T-helper 9 cell (primary cell): ENCODE data around the gene NCOA5.
A peak's percentile ranks its signal among the peaks of the same experiment; 100 is the strongest.

Source experiments
- DNase-seq: peaks from one replicate; pipeline ENCODE4 v3.0.0-alpha.2; 2020

Gene NCOA5

GRCh38 chr20:46035713-46036112 is 54.0 kb downstream of the NCOA5 start:
- DNase-seq, result no peak

DNA sequence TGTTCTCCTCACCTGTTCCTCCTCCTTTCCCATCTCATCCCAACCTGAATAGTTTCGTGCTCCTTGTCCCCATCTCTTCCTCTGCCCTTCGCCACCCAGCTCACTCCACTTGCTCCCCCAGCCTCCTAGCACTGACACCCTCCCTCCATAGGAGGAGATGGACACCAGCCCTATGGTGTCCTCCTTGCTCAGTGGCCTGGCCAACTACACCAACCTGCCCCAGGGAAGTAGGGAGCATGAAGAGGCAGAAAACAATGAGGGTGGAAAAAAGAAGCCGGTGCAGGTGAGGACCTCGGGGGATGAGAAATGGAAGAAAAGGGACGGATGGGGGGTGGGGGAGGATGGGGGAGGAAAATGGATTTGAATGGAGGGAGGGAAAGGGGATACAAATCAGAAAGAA is 54.5 kb downstream of the NCOA5 start:
- no peak for DNase-seq

GRCh38 chr20:46034039-46034438 is 55.7 kb downstream of the NCOA5 start:
- DNase-seq, result no peak

GRCh38 chr20:46031701-46032254 is 58.0 kb downstream of the NCOA5 start:
- DNase-seq, result no peak

DNA sequence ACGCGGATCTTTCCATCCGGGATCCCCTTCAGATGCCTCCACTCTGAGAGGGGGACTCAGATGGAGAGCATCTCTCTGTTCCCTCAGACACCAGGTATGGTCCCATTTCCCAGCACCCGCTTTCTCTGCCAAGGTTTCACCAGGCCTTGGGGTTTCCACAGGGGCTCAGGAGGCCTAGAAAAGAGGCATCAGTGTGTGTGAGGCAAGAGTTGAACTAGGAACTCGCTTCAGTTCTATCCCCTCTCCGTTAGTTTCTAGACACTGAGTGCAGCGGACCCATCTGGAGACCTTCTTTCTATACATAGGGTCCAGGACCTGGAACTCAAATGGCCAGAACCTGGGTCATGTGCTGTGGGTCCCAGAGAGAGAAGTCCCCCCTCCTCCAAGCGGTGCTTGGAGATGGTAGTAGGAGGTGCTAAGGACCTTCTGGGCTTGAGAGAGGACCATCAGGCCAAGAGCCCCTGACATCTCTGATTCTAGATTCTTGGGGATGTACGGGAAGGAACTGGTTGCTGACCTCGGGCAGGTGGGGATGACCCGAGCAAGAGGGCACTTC is 58.7 kb downstream of the NCOA5 start:
- DNase-seq, result no peak

DNA sequence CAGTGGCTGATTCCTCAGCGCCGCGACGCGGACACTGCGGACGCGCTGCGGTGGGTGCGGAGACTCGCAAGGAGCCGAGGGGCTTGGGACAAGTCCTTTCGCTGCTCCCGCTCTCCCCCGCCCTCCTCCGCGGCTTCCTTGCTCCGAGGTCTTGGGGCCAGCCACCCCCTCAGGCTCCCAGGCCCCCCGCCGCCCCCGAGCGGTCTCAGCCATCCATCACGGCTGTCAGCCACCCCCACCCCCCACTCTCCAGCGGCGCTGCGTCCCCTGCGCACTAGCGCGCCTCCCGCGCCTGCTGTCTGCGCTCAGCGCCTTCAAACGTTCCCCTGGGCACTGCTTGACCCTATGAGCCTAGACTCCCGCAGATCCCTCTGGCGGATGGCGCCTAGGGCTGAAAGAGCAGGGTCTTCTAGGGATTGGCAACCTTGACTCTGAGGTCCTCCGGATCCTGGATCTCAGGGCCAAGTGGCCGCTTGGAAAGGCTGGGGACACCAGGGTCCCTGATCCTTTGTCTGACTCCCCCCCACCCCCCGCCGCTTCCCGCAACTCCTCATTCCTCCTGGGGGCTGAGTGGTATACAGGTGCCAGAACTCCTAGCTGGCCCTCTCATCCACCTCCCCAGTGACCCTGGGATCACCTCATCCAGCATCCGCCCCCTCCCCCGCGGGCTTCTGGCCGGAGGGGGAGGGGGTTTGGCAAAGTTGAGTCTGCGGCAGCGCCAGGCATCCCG is 59.3 kb downstream of the NCOA5 start:
- no peak for DNase-seq

DNA sequence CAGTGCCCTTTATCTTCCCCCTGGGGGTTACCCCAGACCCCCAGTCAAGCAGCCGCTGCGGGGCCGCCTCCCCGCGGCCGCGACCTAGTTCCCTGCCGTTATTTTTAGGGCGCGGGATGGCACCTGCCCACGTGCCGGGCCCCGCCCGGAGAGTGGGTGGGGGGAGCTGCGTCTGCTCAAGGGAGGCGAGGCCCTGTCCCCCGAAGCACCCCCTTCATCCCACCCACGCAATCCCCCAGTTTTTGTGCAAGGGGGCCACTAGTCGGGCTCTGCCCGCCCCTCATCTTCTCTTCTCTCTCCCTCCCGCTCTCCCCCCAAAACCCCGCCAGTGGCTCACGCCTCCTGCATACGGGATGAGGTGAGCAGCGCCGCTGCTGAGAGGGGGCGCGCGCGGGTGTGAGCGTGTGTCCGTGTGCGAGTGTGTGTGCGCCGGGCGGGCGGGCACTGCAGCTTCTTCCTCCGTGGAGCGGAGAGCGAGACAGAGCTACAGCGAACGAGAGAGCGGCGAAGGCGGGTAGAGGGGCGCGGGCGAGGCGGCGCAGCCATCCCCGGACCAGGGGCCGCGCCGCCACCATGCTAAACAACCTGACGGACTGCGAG is 60.9 kb downstream of the NCOA5 start, which contains the start of gene SLC12A5:
Gene SLC12A5, plus strand, starts transcription at position 444 of the 600 bp plus-strand sequence. Its CDS starts 130 bp downstream, at position 574.
- DNase-seq, result no peak

- DNase-seq, result no peak
Measured at GRCh38 chr20:46028110-46028509, 61.7 kb downstream of the NCOA5 start.

- no peak for DNase-seq
Measured at GRCh38 chr20:46027245-46027853, 62.4 kb downstream of the NCOA5 start.

DNA sequence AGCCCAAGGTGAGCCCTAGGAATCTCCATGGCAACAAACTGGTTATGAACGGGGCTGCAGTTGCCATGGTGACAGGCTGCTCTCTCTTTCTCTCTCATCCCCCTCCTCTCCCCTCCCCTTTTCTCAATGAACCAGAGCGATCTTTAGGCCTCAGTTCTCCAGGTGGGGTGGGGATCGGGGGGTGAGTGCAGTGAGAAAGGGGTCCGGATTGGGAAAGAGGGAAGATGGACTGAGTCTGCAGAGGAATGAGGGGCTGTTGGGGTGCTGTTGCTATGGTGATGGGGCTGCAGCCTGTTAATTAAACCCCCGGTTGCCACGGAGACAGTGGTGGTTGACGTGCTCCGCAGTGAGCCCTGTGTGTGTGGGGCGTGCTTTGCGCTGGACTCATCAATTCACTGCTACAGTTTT is 64.4 kb downstream of the NCOA5 start:
- no peak for DNase-seq

GRCh38 chr20:46023999-46024398 is 65.8 kb downstream of the NCOA5 start:
- no peak for DNase-seq

DNA sequence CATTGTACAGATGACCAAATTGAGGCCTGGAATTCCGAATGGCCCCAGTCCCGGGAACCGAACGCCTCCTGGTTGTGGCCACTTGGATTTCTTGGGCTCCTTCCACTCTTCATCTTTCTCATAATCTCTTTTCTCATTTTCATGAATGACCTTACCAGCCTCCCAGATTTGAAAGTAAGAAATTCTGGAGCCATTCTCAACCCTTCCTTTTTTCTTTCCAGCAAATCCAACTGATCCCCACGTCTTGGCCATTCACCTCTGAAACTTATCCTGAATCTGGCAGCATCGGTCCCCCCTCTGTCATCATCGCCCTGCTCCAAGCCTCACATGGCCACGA is 66.6 kb downstream of the NCOA5 start:
- no peak for DNase-seq

DNA sequence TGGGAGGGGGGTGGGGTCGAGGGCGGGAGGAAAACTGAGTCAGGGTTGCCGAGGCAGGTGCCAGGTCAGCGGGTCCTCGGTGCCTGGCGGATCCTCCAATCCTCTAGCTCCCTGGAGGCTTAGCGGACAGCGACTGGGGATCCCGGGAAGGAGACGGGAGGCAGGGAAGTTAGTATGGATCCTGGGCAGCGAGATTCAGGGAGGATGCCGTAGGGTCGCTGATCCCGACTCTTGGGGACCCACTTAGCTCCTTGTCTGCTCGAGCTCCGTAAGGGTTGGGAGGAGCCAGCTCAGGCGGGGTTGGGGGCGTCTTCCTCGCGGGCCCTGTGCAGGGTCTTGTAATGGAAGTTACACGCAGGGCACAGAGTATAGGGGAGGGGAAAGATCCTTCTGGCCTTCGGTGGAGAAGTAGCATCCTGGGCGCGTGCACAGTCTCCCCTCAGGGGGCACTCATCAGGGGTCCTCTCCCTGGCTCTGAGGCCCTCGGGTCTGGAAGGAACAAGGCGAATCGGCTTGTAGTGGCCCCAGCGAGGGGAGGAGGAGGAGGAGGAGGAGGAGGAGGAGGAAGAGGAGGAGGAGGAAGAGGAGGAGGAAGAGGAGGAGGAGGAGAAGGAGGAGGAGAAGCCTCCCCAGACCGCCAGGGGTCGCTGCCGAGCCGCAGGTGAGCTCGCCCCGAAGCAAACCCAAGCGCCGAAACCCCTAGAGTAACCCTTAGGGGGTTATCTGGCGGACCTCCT is 67.2 kb downstream of the NCOA5 start:
- peak; percentile 76 for DNase-seq

DNA sequence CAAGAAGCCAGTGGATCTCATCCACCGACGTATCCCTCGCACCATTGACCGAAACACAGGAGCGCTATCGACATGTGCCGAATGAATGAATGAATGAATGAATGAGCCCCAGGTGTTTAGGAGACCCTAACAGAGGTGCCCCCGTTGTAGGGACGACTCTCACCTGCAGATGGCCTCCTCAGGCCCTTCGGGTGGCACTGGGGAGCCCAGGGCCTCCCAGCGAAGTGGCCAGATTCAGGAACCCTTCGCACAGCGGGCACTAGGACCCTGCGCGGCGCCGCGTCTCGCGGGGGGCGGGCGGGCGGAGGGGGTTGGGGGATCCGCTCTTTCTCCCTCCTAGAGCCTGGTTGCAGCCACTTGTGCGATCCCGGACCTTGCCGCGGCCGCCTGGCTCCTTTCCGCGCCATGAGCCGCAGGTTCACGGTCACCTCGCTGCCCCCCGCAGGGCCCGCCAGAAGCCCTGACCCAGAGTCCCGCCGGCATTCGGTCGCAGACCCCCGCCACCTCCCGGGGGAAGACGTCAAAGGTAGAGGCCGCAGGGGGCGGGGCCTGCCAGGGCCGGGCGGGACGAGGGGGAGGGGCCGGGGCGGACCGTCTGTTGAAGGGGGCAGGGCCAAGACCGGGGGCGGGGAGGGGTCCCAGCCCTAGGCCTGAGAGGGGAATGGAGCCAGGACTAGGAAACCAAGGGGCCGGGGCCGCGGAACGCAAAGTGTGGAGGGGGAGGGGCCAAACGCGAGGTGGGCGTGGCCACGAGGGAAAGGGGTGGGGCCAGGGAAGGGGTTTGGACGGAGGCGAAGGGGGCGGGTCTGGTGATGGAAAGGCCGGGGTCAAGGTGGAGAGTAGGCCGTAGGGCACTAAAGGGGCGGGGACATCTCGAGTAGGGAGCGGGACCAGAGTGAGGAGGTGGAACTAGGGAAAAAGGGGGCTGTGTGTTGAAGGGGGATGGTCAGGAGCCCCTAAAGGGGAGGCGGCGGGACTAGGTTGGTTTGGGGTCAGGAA is 68.1 kb downstream of the NCOA5 start:
- DNase-seq, result peak; percentile 32

DNA sequence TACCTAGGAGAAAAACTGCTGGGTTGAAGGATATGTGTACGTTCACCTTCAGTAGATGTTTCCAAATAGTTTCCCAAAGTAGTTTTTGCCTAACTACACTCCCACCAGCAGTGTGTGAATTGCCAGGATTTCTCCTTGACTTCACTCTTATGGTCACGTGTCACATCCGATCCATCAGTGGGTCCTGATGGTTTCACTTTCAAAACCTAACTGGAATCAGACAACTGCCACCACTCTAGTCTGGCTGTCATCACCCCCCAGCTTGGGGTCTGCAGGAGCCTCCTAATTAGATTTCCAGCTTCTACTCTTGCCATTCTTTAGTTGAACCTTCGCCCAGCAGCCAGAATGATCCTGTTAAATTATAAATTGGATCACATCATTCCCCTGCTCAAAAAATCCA is 69.2 kb downstream of the NCOA5 start:
- DNase-seq, result no peak

- no peak for DNase-seq
Measured at GRCh38 chr20:46018611-46019010, 71.2 kb downstream of the NCOA5 start.

DNA sequence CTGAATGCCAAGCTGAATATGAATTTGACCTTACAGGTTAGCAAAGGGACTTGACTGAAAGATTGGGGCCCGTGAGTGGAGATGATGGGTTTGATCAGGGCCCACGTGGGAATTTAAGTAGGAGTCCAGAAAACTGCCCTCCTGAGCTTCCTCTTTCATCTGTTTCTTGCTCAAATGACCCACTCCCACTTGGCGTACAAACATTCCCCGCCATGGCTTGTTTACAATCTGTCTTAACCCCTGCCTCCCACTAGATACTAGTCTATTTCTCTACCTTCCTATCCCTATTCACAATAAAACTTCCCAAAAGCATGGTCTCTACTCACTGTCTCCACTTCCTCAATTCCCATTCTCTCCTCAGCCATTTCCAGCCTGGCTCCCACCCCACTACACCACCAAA is 71.7 kb downstream of the NCOA5 start:
- DNase-seq, result no peak

- DNase-seq, result no peak
Measured at GRCh38 chr20:46017272-46017671, 72.5 kb downstream of the NCOA5 start.

- no peak for DNase-seq
Measured at GRCh38 chr20:46014517-46015396, 75.0 kb downstream of the NCOA5 start.

GRCh38 chr20:46013829-46014516 is 75.8 kb downstream of the NCOA5 start:
- peak; percentile 64 for DNase-seq
